Natural killer cell (primary cell): ENCODE results near the gene TBC1D4. TPM values are rescaled to one million over a fixed set of nuclear protein-coding genes. Genes with fewer than 3 reads are reported as not detected.

Experiments
- ATAC-seq, 3 donors: fragments of 150-1000 bp in 2 of 3; fragments of 200-7000 bp in 1 of 3; cut with Tn5 transposase; 1 replicate in 1 of 3; 2 replicates in 2 of 3; pipeline ENCODE4 v1.10.0; 2021; ENCODE audit warnings: mild to moderate bottlenecking in 2 of 3, moderate library complexity in 2 of 3
- DNase-seq, 2 donors: peaks; one replicate each; pipeline versions ENCODE4 v3.0.0 to v3.0.0-alpha.2; 2013 to 2021; ENCODE audit warnings: mixed read lengths in 1 of 2
- H3K27ac ChIP-seq: one replicate; pipeline ENCODE4 v1.5.1; 2013; ENCODE audit warnings: mild to moderate bottlenecking, low read length
- H3K27me3 ChIP-seq: one replicate; pipeline ENCODE4 v1.6.1; 2013; ENCODE audit warnings: low read length; ENCODE audit not compliant: control insufficient read depth, insufficient read depth
- H3K36me3 ChIP-seq: one replicate; pipeline ENCODE4 v1.6.1; 2013; ENCODE audit warnings: low read length; ENCODE audit not compliant: control insufficient read depth, insufficient read depth
- H3K4me1 ChIP-seq: one replicate; pipeline ENCODE4 v1.6.1; 2013; ENCODE audit warnings: low read length; ENCODE audit not compliant: control insufficient read depth, insufficient read depth
- H3K4me3 ChIP-seq: one replicate; pipeline ENCODE4 v1.5.1; 2013; ENCODE audit warnings: low read length
- H3K9me3 ChIP-seq: one replicate; pipeline ENCODE4 v1.6.1; 2013; ENCODE audit warnings: low read length; ENCODE audit not compliant: control insufficient read depth, insufficient read depth
- H3K27ac Mint-ChIP-seq, 2 donors: one replicate each; pipeline ENCODE4 v1.8.0; 2022; ENCODE audit warnings: mild to moderate bottlenecking in 2 of 2, mixed read lengths in 2 of 2, moderate library complexity in 1 of 2
- H3K27me3 Mint-ChIP-seq, 2 donors: one replicate each; pipeline ENCODE4 v1.8.0; 2022; ENCODE audit warnings: low read depth in 2 of 2, mixed read lengths in 2 of 2
- H3K36me3 Mint-ChIP-seq: one replicate; pipeline ENCODE4 v1.8.0; 2022; ENCODE audit warnings: mixed read lengths
- H3K4me1 Mint-ChIP-seq, 2 donors: one replicate each; pipeline ENCODE4 v1.8.0; 2022; ENCODE audit warnings: mixed read lengths in 2 of 2
- H3K4me3 Mint-ChIP-seq: one replicate; pipeline ENCODE4 v1.8.0; 2022; ENCODE audit warnings: mild to moderate bottlenecking, moderate library complexity, mixed read lengths
- H3K9me3 Mint-ChIP-seq, 2 donors: one replicate each; pipeline ENCODE4 v1.8.0; 2022; ENCODE audit warnings: mixed read lengths in 2 of 2
- CTCF ChIP-seq: fragments of 200-600 bp; IDR thresholded peaks from one replicate; pipeline ENCODE4 v1.8.0; 2022; ENCODE audit warnings: antibody characterized with exemption
- WGBS: methylation state at CpG from one replicate; pipeline ENCODE4 v1.1.7; 2013; ENCODE audit warnings: missing lambda C conversion rate; ENCODE audit not compliant: insufficient coverage; 5-methylcytosine and 5-hydroxymethylcytosine counted together
- intact Hi-C: fragments of 100-400 bp; cut with micrococcal nuclease; formaldehyde crosslinking; loops from one replicate; pipeline ENCODE4 v1.14.2; 2022
- total RNA-seq, 4 donors: library from RNA; stranded (reverse); fragments of 120-200 nt in 1 of 4; gene quantifications; one replicate each; pipeline versions ENCODE4 v1.2.3 to v1.2.4, GENCODE V29; 2013 to 2022

TBC1D4 gene
- total RNA-seq, 3 donors from 2014 or later (not counting 1 experiment from before 2014, with no cell fraction given), result 0.54 to 5.1 (median 3.7) TPM

DNA sequence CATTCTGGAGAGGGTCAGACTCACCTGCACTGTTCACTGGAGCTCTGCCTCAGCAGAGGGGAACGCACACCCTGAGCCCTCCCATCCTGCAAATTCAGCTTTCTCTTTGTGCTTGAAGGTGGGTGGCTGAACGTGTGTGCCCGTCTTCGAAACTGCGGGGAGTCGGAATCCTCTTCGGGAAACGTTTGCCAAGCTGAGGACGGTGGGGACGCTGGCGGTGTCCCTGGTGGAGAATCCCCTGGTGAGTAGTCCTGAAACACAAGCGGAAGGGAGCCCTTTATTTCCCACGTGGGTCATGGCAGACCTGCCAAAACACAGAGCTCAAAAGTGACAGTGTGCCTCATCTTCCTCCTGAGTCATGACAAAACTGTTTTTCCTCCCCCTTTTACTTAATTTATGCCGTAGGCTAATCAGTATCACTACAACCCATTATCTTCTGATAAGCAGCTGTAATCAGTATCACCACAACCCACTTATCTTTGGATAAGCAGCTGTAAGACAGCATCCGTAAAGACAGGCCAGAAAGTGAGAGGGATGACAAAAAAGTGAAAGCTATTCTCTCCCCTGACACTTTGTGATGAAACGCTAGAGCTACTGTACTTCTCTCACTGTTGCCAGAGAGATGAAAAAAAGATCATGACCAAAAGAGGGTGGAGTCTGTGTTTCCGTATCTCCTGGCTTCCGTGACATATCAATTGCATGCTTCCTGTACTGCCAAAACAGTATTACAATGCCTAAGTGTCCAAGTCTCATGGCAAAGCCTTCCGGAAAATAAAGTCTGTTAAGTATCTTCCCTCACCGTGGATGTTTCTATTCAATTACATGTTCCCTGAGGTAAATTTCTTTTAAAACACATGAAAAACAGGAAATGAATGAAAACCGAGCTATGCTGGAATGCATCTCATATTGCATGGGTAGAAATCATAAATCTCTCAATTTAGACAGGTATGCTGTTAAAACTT is 155.5 kb downstream of the TBC1D4 start:
- Histone ChIP-seq H3K27ac (peak overlapping the region; percentile 74), H3K27me3 (no peaks in the 10 kb centered on the region), H3K4me3 (peak overlapping the region; percentile 42), H3K4me1 (peaks cover 7% of the 10 kb centered on the region), H3K9me3 (no peaks in the 10 kb centered on the region), H3K36me3 (no peaks in the 10 kb centered on the region)
- H3K4me1 Mint-ChIP-seq, result peaks cover 13 to 14% of the 10 kb centered on the region in 2 donors
- peak overlapping the region; percentile 41 to 79 for H3K27ac Mint-ChIP-seq
- peak in 1 of 2 donors; percentile 86 for DNase-seq
- H3K36me3 Mint-ChIP-seq, result no peaks in the 10 kb centered on the region
- TF ChIP-seq CTCF, result no peak
- H3K4me3 Mint-ChIP-seq, result peak overlapping the region; percentile 82
- H3K9me3 Mint-ChIP-seq, result no peaks in the 10 kb centered on the region
- ATAC-seq, result peak; percentile 90 to 92 (median 91)
- intact Hi-C loops, result no loop called here
- H3K27me3 Mint-ChIP-seq, result no peaks in the 10 kb centered on the region
- 38% methylated on average over 21 of the region's 21 CpGs for WGBS

DNA sequence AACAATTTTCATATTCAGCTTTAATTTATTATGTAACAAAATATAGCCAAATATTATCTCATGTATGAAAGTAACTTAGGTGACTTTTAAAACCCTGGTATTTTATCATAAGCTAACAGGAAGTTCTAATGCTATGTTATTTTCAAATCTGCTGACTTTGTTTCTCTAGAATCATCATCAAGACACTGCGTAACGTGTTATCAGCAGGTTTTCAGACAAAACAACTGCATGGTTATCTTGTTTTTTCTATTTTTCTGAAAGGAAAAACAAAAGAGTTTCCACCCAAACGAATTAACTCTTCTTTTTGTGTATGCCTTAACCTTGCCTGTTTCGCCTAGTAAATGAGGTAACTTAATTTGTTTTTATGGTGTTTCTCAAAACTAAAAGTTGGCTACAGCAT is 156.3 kb downstream of the TBC1D4 start:
- no peaks in the 10 kb centered on the region for H3K36me3 Mint-ChIP-seq
- TF ChIP-seq CTCF, result no peak
- Histone ChIP-seq H3K9me3 (no peaks in the 10 kb centered on the region), H3K27ac (peak overlapping the region; percentile 74), H3K4me1 (peaks cover 7% of the 10 kb centered on the region), H3K27me3 (no peaks in the 10 kb centered on the region), H3K36me3 (no peaks in the 10 kb centered on the region), H3K4me3 (peak overlapping the region; percentile 42)
- H3K27me3 Mint-ChIP-seq, result no peaks in the 10 kb centered on the region
- peak overlapping the region; percentile 82 for H3K4me3 Mint-ChIP-seq
- H3K9me3 Mint-ChIP-seq, result no peaks in the 10 kb centered on the region
- ATAC-seq, result no peak
- intact Hi-C loops, result no loop called here
- H3K27ac Mint-ChIP-seq, result peak overlapping the region in 1 of 2 donors; percentile 41
- WGBS, result 53% methylated on average over 4 of the region's 4 CpGs
- DNase-seq, result no peak
- peaks cover 13 to 14% of the 10 kb centered on the region in 2 donors for H3K4me1 Mint-ChIP-seq

DNA sequence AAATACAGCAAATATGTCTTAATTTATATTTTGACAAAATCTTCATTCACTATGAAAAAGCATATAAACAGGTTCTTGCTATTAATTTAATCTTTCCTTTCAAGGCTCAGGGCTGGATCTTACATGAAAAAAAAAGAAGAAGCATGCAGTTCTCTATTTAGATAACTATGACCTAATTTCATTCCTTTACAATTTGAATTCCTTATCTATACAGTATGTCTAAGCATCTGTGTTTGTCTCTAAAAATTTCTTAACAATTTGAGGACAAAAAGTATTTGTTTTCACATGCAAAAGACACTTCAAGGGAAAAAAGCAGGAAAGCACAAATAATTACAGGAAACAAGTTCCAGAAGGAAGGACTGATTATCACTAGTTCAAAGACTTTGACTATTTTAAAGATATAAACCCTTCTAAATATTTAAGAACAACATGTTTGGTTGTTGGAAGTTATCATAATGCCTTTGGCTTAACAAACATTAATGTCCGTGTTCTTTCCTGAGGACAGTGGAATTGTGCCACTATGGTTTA is 157.5 kb downstream of the TBC1D4 start:
- Histone ChIP-seq H3K36me3 (no peaks in the 10 kb centered on the region), H3K27ac (no peak overlapping the region), H3K9me3 (no peaks in the 10 kb centered on the region), H3K27me3 (no peaks in the 10 kb centered on the region), H3K4me3 (no peak overlapping the region), H3K4me1 (peaks cover 7% of the 10 kb centered on the region)
- DNase-seq (no peak), ATAC-seq (no peak)
- no peaks in the 10 kb centered on the region for H3K9me3 Mint-ChIP-seq
- H3K36me3 Mint-ChIP-seq, result no peaks in the 10 kb centered on the region
- no peak overlapping the region for H3K27ac Mint-ChIP-seq
- peaks cover 13 to 14% of the 10 kb centered on the region in 2 donors for H3K4me1 Mint-ChIP-seq
- 100% methylated on average over 1 of the region's 1 CpG for WGBS
- H3K4me3 Mint-ChIP-seq, result peak overlapping the region; percentile 30
- no peaks in the 10 kb centered on the region for H3K27me3 Mint-ChIP-seq
- intact Hi-C loops, result no loop called here
- TF ChIP-seq CTCF, result no peak
